Measurements from ENCODE around the gene MICB.

The MICB gene

GRCh38 chr6:31510007-31510406 lies 12.1 kb downstream of the MICB start:
- no peak for DNase-seq (ENCODE audit: low spot score)

GRCh38 chr6:31513456-31514165 lies 15.7 kb downstream of the MICB start:
- no peak for DNase-seq (ENCODE audit: low spot score)

- no peak for DNase-seq (ENCODE audit: low spot score)
Measured at GRCh38 chr6:31521835-31522234, 23.9 kb downstream of the MICB start.

- DNase-seq (ENCODE audit: low spot score): no peak
Measured at GRCh38 chr6:31525553-31525931, 27.6 kb downstream of the MICB start.

- DNase-seq (ENCODE audit: low spot score): no peak
Measured at GRCh38 chr6:31525932-31526591, 28.1 kb downstream of the MICB start.

- DNase-seq (ENCODE audit: low spot score): peak; percentile 29
Measured at GRCh38 chr6:31528307-31528777, 30.4 kb downstream of the MICB start.

- DNase-seq (ENCODE audit: low spot score): peak; percentile 6
Measured at GRCh38 chr6:31528821-31529328, 30.9 kb downstream of the MICB start, which contains the start of gene MCCD1. TSS of gene MCCD1 (plus strand) at chr6:31528962. CDS start at chr6:31529015, 53 bp downstream.

GRCh38 chr6:31529329-31530150 lies 31.6 kb downstream of the MICB start:
- peak; percentile 5 for DNase-seq (ENCODE audit: low spot score)

- DNase-seq (ENCODE audit: low spot score): peak; percentile 15
Measured at GRCh38 chr6:31530659-31531058, 32.7 kb downstream of the MICB start.

GRCh38 chr6:31531162-31531561 lies 33.2 kb downstream of the MICB start:
- DNase-seq (ENCODE audit: low spot score): peak; percentile 6

GRCh38 chr6:31531771-31532643 lies 34.1 kb downstream of the MICB start:
- peak; percentile 16 for DNase-seq (ENCODE audit: low spot score)

GRCh38 chr6:31532644-31533454 lies 34.9 kb downstream of the MICB start:
- DNase-seq (ENCODE audit: low spot score): no peak

GRCh38 chr6:31533455-31533841 lies 35.5 kb downstream of the MICB start:
- DNase-seq (ENCODE audit: low spot score): no peak

GRCh38 chr6:31534011-31534410 lies 36.1 kb downstream of the MICB start:
- no peak for DNase-seq (ENCODE audit: low spot score)

GRCh38 chr6:31534521-31535040 lies 36.6 kb downstream of the MICB start:
- DNase-seq (ENCODE audit: low spot score): no peak

GRCh38 chr6:31535538-31536324 lies 37.8 kb downstream of the MICB start:
- no peak for DNase-seq (ENCODE audit: low spot score)

GRCh38 chr6:31538805-31539400 lies 41.0 kb downstream of the MICB start:
- no peak for DNase-seq (ENCODE audit: low spot score)

GRCh38 chr6:31540640-31541039 lies 42.7 kb downstream of the MICB start:
- DNase-seq (ENCODE audit: low spot score): no peak

GRCh38 chr6:31541059-31541657 lies 43.2 kb downstream of the MICB start:
- DNase-seq (ENCODE audit: low spot score): peak; percentile 77

Measured in NAMALWA (cell line).